K562 (cell line): ENCODE data around the gene RASSF3. TPM values are rescaled to one million over a fixed set of nuclear protein-coding genes. Genes with fewer than 3 reads are reported as not detected.

ENCODE experiments used
- ARID2 ChIP-seq: fragments of 450-650 bp; IDR thresholded peaks from 2 replicates; pipeline ENCODE4 v1.6.1; 2017; ENCODE audit warnings: antibody characterized with exemption, mild to moderate bottlenecking
- FOXK1 ChIP-seq: sonication (generic); formaldehyde crosslinking; IDR thresholded peaks from 2 replicates; pipeline ENCODE4 v1.8.0; 2022; ENCODE audit warnings: missing genetic modification reagents, mild to moderate bottlenecking, borderline replicate concordance
- HINFP ChIP-seq: fragments of 450-650 bp; conservative IDR thresholded peaks from 2 replicates; pipeline ENCODE4 v1.6.1; 2016; ENCODE audit warnings: missing genetic modification characterization, low read depth, mild to moderate bottlenecking, control low read depth, missing compliant biosample characterization
- MEF2A ChIP-seq: IDR thresholded peaks from 2 replicates; pipeline ENCODE4 v1.6.1; 2011; ENCODE audit warnings: low read depth, mild to moderate bottlenecking, low read length, moderate library complexity; ENCODE audit not compliant: control insufficient read depth
- RAD21 ChIP-seq, 2 experiments: fragments of 250-450 bp in 1 of 2; fragments of 450-650 bp in 1 of 2; sonication (Bioruptor Pico) in 1 of 2; formaldehyde crosslinking in 1 of 2; IDR thresholded peaks in 1 of 2; conservative IDR thresholded peaks in 1 of 2; 2 replicates each; pipeline versions ENCODE4 v1.4.0 to v1.8.0; 2020 to 2022; ENCODE audit warnings: mild to moderate bottlenecking in 2 of 2, moderate library complexity in 1 of 2
- REST ChIP-seq, 2 experiments: fragments of 450-650 bp; formaldehyde crosslinking in 1 of 2; IDR thresholded peaks; 2 replicates each; pipeline versions ENCODE4 v1.4.0 to v1.6.1; 2014 to 2020; ENCODE audit warnings: mild to moderate bottlenecking in 2 of 2, borderline replicate concordance in 1 of 2, low read depth in 1 of 2
- SIN3A ChIP-seq, 2 experiments: fragments of 150-350 bp in 1 of 2; IDR thresholded peaks; 2 replicates each; pipeline ENCODE4 v1.6.1; 2011 to 2016; ENCODE audit warnings: borderline replicate concordance in 2 of 2, low read depth in 2 of 2, low read length in 2 of 2, mild to moderate bottlenecking in 2 of 2, moderate library complexity in 2 of 2; ENCODE audit not compliant: control insufficient read depth in 1 of 2
- SMC3 ChIP-seq: conservative IDR thresholded peaks from 2 replicates; pipeline ENCODE4 v1.6.1; 2011; ENCODE audit warnings: low read depth, low read length, improper control_type of control experiment; ENCODE audit not compliant: insufficient read depth
- SNRNP70 ChIP-seq: fragments of 200-400 bp; formaldehyde crosslinking; optimal IDR thresholded peaks from 2 replicates; pipeline ENCODE3; 2017; ENCODE audit warnings: low read depth, low read length
- ZNF551 ChIP-seq: fragments of 250-450 bp; sonication (Bioruptor Pico); IDR thresholded peaks from 2 replicates; pipeline ENCODE4 v1.5.0; 2021; ENCODE audit warnings: mild to moderate bottlenecking, moderate library complexity
- ZNF561 ChIP-seq: fragments of 450-650 bp; formaldehyde crosslinking; conservative IDR thresholded peaks from 2 replicates; pipeline ENCODE4 v1.4.0; 2020; ENCODE audit warnings: mild to moderate bottlenecking, moderate library complexity
- polyA plus RNA-seq, 8 experiments: library from polyadenylated mRNA; depleted of rRNA in 4 of 8; stranded (reverse) in 5 of 8; unstranded in 3 of 8; fragments of >200 nt; fragmentation: Nextera tagmentation in 2 of 8; fragmentation: Illumina TruSeq in 1 of 8; extraction: Ambion mirVana in 2 of 8; extraction: Trizol in 1 of 8; gene quantifications; 2 replicates each; pipeline versions ENCODE4 v1.2.1 to v1.2.3, GENCODE V29; 2011 to 2014; ENCODE audit warnings: inconsistent platforms in 1 of 8, missing spikeins in 1 of 8
- total RNA-seq, 7 experiments: library from RNA; depleted of rRNA in 6 of 7; stranded (reverse); fragments of >200 nt in 6 of 7; fragmentation: Illumina TruSeq in 2 of 7; extraction: Trizol in 2 of 7; gene quantifications; 2 replicates each; pipeline versions ENCODE4 v1.2.1 to v1.2.3, GENCODE V29; 2011 to 2021; ENCODE audit warnings: low replicate concordance in 1 of 7
- TF ChIP-seq, protein P1 (sequence below): fragments of 200-800 bp; sonication (Bioruptor generic); IDR thresholded peaks from 2 replicates; pipeline ENCODE4 v1.6.1; 2017; ENCODE audit warnings: missing genetic modification characterization, missing compliant biosample characterization
- TF ChIP-seq, protein P2 (sequence below), 3 experiments: IDR thresholded peaks in 2 of 3; conservative IDR thresholded peaks in 1 of 3; 2 replicates each; pipeline ENCODE4 v1.5.1; 2011 to 2012; ENCODE audit warnings: low read length in 3 of 3, mild to moderate bottlenecking in 3 of 3, control low read depth in 2 of 3, improper control_type of control experiment in 1 of 3, inconsistent platforms in 1 of 3, low read depth in 1 of 3, mixed read lengths in 1 of 3, moderate library complexity in 1 of 3; ENCODE audit not compliant: insufficient read depth in 2 of 3

Gene RASSF3
- total and polyA plus RNA-seq, 9 of the 15 experiments (the other 6 are each of a cell fraction or from before 2014, with no cell fraction given): 3.7 to 39.2 (median 20.2) TPM

DNA sequence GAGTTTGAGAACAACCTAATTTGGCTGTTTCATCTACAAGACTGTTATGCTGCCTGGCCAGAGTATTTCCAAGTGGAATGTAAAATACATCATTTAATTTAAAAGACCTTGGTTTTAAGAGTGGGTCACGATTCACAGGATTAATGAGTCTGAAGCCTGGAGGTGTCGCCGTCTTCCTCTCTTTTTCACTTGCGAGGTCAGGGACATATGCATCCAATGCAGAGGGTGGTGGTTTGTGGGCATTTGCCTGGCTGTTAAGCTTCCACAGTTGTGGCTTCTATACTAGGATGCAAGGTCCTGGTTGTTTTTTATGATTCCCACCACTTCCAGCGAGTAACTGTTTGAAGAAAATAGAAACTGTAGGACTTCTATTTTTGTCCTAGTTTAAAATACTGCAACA lies 22.8 kb upstream of the RASSF3 start (continued):
- TF ChIP-seq REST (IDR thresholded peaks at IDR 0.05; ENCODE audit: borderline replicate concordance) (peak; percentile 52; the same call in 1 of the 2 replicates), REST (CRISPR knock-in tag; IDR thresholded peaks at IDR 0.05; ENCODE audit: low read depth) (no peak), ZNF551 (CRISPR knock-in tag) (no peak), ZNF561 (CRISPR knock-in tag) (no peak), HINFP (no peak), RAD21 (CRISPR knock-in tag; conservative IDR thresholded peaks at IDR 0.05 in 1 of 2, IDR thresholded peaks at IDR 0.05 in 1 of 2) (peak; percentile 26 to 33; a peak in 3 of 4 replicates), MEF2A (no peak), FOXK1 (no peak), SMC3 (0 out of 2 replicates have a peak, but pooled peaks have one; percentile 20), ARID2 (0 out of 2 replicates have a peak, but pooled peaks have one; percentile 14), SIN3A (IDR thresholded peaks at IDR 0.05; ENCODE audit: borderline replicate concordance in 2 of 2, control insufficient read depth in 1 of 2, low read depth in 2 of 2, low read length in 2 of 2) (no peak), SNRNP70 (no peak)
- TF ChIP-seq, protein P1, sequence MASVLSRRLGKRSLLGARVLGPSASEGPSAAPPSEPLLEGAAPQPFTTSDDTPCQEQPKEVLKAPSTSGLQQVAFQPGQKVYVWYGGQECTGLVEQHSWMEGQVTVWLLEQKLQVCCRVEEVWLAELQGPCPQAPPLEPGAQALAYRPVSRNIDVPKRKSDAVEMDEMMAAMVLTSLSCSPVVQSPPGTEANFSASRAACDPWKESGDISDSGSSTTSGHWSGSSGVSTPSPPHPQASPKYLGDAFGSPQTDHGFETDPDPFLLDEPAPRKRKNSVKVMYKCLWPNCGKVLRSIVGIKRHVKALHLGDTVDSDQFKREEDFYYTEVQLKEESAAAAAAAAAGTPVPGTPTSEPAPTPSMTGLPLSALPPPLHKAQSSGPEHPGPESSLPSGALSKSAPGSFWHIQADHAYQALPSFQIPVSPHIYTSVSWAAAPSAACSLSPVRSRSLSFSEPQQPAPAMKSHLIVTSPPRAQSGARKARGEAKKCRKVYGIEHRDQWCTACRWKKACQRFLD: no peak
- TF ChIP-seq, protein P2, sequence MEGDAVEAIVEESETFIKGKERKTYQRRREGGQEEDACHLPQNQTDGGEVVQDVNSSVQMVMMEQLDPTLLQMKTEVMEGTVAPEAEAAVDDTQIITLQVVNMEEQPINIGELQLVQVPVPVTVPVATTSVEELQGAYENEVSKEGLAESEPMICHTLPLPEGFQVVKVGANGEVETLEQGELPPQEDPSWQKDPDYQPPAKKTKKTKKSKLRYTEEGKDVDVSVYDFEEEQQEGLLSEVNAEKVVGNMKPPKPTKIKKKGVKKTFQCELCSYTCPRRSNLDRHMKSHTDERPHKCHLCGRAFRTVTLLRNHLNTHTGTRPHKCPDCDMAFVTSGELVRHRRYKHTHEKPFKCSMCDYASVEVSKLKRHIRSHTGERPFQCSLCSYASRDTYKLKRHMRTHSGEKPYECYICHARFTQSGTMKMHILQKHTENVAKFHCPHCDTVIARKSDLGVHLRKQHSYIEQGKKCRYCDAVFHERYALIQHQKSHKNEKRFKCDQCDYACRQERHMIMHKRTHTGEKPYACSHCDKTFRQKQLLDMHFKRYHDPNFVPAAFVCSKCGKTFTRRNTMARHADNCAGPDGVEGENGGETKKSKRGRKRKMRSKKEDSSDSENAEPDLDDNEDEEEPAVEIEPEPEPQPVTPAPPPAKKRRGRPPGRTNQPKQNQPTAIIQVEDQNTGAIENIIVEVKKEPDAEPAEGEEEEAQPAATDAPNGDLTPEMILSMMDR (IDR thresholded peaks at IDR 0.05 in 2 of 3, conservative IDR thresholded peaks at IDR 0.05 in 1 of 3; ENCODE audit: insufficient read depth in 2 of 3, low read depth in 1 of 3, low read length in 3 of 3): peak in 2 of 3 experiments; percentile 22 to 40; a peak in 3 of 6 replicates
